ENCODE data around the gene DPEP1.
"Not testable (repeated sequence)": the region's sequence is repeated elsewhere in the genome, so short reads cannot be mapped to it uniquely, and the experiment has no call there.

The DPEP1 gene

GRCh38 chr16:89577055-89577759, 36.2 kb upstream of the DPEP1 start:
- no peak for DNase-seq (ENCODE audit: low read depth)

- DNase-seq (ENCODE audit: low read depth) = no peak
Measured at GRCh38 chr16:89579351-89579750, 34.1 kb upstream of the DPEP1 start.

DNA sequence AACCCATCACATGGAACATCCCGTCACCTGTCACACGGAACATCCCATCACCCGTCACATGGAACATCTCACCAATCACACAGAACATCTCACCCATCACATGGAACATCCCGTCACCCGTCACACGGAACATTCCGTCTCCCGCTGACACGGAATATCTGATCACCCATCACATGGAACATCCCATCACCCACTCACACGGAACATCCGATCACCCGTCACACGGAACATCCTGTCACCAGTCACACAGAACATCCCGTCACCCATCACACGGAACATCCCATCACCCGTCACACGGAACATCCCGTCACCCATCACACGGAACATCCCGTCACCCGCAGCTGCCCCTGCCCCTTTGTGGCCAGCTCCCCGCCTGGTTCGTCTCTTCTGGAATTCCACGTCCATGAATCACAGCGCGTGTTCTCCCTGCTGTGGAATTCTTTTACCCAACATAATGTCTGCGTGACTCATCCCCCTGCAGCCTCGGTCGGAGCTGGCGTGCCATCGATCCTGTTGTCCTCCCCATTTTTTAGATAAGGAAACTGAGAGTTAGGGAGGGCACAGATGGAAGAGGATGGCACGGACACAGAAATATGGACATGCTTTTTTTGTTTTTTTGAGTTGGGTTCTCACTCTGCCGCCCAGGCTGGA, 32.3 kb upstream of the DPEP1 start:
- no peak for DNase-seq (ENCODE audit: low read depth)

- no peak for DNase-seq (ENCODE audit: low read depth)
Measured at GRCh38 chr16:89581861-89582563, 31.4 kb upstream of the DPEP1 start.

- no peak for DNase-seq (ENCODE audit: low read depth)
Measured at GRCh38 chr16:89582614-89583196, 30.7 kb upstream of the DPEP1 start.

DNA sequence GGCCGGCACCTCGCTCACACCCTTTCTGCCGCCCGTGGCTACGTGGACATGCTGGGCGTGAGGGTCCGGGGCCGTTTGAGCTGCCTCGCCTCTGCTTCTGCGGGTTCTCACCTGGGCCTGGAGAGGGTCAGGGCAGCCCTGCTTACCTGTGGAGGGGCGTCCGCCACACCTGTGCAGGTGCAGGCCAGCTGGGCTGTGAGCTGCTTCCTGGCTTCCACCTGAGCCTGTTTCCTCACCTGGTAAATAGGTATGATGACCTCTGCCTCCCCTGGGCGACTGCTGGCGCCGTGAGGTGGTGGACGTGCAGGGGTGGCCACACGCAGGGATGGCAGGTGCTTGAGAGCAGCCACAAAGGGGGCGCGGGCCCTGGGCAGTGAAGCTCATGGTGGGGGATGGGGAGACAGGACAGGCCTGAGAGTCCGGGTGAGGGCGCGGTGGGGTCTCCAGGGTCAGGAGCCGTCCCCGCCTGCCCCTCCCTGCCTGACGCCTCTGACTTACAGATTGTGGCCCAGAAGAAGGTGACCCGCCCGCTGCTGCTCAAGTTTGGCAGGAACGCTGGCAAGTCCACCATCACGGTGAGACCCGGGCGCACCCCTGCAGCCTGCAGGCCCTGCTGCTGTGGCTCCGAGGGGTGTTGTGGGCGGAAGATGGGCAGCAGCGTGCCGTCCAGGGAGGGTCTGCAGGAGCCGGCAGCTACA, 30.1 kb upstream of the DPEP1 start:
- DNase-seq (ENCODE audit: low read depth) = no peak

GRCh38 chr16:89583895-89584644, 29.4 kb upstream of the DPEP1 start:
- DNase-seq (ENCODE audit: low read depth) = no peak

GRCh38 chr16:89584768-89585549, 28.5 kb upstream of the DPEP1 start:
- DNase-seq (ENCODE audit: low read depth) = no peak

DNA sequence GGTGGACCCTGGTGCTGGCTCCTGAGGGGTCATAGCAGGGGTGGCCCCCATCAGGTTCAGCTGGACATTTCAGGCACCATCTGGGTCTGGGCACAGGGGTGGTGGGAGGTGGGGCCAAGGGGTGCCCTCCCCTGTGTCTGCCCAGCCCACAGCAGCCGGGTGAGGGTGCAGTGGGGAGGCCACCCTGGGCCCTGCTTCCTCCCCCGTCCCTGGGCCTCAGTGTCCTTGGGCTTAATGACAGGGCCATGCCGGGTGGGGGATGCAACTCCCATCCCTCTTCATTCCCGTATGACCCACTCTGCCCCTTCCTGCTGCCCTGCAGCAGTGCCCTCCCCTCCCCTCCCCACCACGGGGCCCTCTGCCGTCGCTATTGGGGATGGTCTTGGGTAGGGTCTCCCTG, 27.2 kb upstream of the DPEP1 start:
- no peak for DNase-seq (ENCODE audit: low read depth)

DNA sequence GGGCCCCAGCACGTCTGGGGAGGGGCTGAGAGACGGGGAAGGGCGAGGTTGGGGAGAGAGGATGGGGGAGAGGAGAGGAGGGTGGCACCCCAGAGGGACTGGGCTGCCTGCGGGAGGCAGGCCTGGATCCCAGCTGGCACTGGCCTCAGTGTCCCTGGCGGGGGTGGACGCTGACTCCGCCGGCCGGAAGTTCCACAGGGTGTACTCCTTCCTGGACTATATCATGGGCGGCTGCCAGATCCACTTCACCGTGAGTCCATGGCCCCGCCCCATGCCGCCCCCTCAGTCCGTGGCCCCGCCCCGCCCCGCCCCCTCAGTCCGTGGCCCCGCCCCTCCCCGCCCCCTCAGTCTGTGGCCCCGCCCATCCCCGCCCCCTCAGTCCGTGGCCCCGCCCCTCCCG, 26.6 kb upstream of the DPEP1 start:
- no peak for DNase-seq (ENCODE audit: low read depth)

DNA sequence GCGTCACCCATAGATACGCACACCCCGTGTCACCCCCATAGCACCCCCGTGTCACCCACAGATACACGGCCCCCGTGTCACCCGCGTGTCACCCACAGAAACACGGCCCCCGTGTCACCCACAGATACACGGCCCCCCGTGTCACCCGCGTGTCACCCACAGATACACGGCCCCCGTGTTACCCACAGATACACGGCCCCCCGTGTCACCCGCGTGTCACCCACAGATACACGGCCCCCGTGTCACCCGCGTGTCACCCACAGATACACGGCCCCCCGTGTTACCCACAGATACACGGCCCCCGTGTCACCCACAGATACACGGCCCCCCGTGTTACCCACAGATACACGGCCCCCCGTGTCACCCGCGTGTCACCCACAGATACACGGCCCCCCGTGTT, 25.8 kb upstream of the DPEP1 start:
- not testable (repeated sequence) for DNase-seq (ENCODE audit: low read depth)

- no peak for DNase-seq (ENCODE audit: low read depth)
Measured at GRCh38 chr16:89588413-89589109, 24.9 kb upstream of the DPEP1 start.

- DNase-seq (ENCODE audit: low read depth) = no peak
Measured at GRCh38 chr16:89589241-89589926, 24.1 kb upstream of the DPEP1 start.

DNA sequence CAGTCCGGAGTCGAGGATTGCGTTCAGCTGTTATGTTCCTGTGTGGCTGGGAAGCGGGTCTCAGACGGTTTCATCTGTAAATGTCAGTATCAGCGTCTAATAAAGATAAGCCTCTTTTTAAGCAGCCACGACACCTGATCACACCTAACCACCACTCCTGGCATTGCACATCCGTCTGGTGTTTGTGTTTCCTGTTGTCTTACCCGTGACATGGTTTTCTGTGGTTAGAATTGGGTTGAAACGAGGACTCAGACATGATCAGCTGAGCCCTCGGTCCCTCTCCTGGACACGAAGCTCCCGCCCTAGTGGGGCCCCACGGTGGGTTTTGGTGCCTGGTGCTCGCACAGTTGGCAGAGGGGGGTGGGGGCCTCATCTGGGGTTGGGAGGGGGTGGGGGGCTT, 19.6 kb upstream of the DPEP1 start:
- no peak for DNase-seq (ENCODE audit: low read depth)

DNA sequence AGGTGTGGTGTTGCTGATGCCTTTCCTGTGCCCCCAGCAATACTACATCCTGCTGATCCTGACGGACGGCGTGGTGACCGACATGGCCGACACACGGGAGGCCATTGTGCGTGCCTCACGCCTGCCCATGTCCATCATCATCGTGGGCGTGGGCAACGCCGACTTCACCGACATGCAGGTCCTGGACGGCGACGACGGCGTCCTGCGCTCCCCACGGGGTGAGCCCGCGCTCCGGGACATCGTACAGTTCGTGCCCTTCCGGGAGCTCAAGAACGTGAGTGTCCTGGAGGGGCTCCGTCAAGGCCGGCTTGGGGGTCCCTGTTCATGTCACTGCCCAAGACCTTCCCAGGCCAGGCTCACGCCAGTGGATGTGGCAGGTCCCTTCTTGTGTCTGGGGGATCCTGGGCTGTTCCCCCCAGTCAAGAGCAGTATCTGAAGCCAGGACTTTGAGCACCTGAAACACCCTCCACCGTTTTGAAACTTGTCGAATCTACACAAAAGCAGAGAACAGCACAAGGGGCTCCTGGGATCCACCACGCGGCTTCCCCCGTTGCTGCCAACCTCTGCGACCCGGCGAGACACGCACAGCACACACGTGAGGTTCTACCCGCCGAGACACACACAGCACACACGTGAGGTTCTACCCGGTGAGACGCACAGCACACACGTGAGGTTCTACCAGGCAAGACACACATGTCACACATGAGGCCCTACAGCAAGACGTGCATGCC, 17.9 kb upstream of the DPEP1 start:
- DNase-seq (ENCODE audit: low read depth) = no peak

DNA sequence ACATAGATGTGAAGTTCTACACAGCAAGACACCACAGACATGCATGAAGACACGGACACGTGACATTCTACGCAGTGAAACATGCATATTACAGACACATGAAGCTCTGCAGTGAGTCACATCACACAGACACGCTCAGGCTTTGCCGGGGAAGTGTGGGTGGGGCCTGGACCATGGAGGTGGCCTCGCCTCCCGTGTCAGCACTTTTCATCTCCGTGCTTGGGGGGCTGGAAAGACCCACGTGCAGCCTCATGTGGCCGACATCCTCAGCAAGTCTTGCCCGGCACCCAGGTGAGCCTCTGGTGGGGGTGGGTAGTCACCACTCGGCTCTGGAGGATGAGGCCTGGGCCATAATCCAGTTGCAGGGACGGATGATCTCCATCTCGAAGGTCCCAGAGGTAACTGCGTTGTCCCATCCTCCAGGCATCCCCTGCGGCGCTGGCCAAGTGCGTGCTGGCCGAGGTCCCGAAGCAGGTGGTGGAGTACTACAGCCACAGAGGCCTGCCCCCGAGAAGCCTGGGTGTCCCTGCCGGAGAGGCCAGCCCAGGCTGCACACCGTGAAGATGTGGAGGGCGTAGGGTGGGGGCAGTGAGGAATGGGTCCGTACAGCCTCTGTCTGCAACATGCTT, 17.3 kb upstream of the DPEP1 start:
- DNase-seq (ENCODE audit: low read depth) = no peak

DNA sequence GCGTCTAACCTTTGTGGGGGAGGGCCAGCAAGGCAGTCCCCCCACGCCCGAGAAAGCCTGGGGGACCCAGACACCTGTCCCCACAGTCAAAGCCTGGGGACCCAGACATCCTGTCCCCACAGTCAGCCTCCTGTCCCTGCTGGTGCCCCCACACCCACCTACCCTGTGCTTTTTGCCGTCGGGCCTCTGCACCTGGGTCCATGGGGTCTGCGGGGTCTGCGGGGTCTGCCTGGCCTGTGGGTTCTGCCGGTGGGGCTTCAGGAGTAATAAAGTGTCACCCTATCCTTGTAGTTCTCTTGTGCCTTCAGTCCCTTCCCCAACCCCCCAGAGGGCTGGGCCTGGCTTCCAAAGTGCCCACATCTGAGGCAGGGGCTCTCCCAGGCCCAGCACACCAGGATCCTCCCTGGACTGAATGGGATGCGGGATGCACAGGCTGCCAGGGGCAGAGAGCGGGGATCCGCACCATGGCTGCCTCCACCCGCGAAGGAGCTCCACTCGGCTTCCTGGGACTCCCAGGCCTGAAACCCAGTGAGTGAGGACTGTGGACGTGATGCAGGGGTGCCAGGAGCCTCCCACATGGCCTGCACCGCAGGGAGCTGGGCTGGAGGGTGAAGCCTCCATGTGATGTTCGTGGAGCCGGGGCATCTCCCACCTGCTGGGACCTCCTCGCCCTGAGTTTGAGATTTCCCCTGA, 16.3 kb upstream of the DPEP1 start:
- DNase-seq (ENCODE audit: low read depth) = no peak

DNA sequence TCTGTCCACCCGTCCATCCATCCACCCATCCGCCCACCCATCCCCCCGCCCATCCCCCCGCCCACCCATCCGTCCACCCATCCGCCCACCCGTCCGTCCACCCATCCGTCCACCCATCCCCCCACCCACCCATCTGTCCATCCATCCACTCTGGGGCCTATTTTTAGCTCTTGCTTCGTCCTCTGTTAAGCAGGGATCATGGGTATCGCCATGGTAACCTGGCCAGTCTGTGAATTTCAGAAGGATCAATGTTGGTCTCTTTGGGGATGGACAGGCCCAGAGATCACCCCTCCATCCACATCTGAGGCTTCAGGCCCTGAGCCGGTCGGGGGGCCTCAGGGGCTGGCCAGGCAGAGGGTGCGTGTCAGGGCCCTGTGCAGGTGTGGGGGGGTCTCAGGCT, 15.2 kb upstream of the DPEP1 start:
- no peak for DNase-seq (ENCODE audit: low read depth)

All from activated T-cell treated with anti-CD3 and anti-CD28 coated beads for 24 hours (primary cell).